Heart right ventricle (tissue), 16 donors: ENCODE results near the gene ATL1. TPM values are rescaled to one million over a fixed set of nuclear protein-coding genes. Genes with fewer than 3 reads are reported as not detected.
A peak's percentile ranks its signal among the peaks of the same experiment; 100 is the strongest.

Source experiments
- ATAC-seq, 8 donors: fragments of 200-7000 bp; cut with Tn5 transposase; one replicate each; pipeline ENCODE4 v1.9.1; 2020; ENCODE audit warnings: mild to moderate bottlenecking in 8 of 8, moderate library complexity in 8 of 8, moderate number of reproducible peaks in 1 of 8
- DNase-seq, 2 donors: peaks; one replicate each; pipeline ENCODE4 v3.0.0-alpha.2; 2020
- H3K27ac ChIP-seq, 10 donors: fragments of 200-600 bp; sonication (generic) in 2 of 10; one replicate each; pipeline versions ENCODE4 v1.5.0 to v1.8.0; 2020 to 2022; ENCODE audit warnings: mild to moderate bottlenecking in 3 of 10
- H3K27me3 ChIP-seq, 7 donors: fragments of 200-600 bp; one replicate each; pipeline ENCODE4 v1.8.0; 2021 to 2022; ENCODE audit warnings: mild to moderate bottlenecking in 2 of 7
- H3K36me3 ChIP-seq, 9 donors: fragments of 200-600 bp; sonication (generic) in 1 of 9; one replicate each; pipeline versions ENCODE4 v1.5.0 to v1.8.0; 2020 to 2022; ENCODE audit warnings: mild to moderate bottlenecking in 2 of 9
- H3K4me1 ChIP-seq, 9 donors: fragments of 200-600 bp; sonication (generic) in 1 of 9; one replicate each; pipeline versions ENCODE4 v1.5.0 to v1.8.0; 2020 to 2022; ENCODE audit warnings: mild to moderate bottlenecking in 4 of 9
- H3K4me3 ChIP-seq, 10 donors: fragments of 200-600 bp; sonication (generic) in 2 of 10; one replicate each; pipeline versions ENCODE4 v1.5.0 to v1.8.0; 2020 to 2022; ENCODE audit warnings: mild to moderate bottlenecking in 7 of 10, moderate library complexity in 2 of 10
- H3K9me3 ChIP-seq, 11 donors: fragments of 200-600 bp in 10 of 11; sonication (generic) in 2 of 11; one replicate each; pipeline versions ENCODE4 v1.5.0 to v1.8.0; 2013 to 2022; ENCODE audit warnings: mild to moderate bottlenecking in 2 of 11, control low read depth in 1 of 11, moderate library complexity in 1 of 11
- CTCF ChIP-seq, 9 donors: fragments of 200-600 bp; sonication (generic) in 2 of 9; IDR thresholded peaks; one replicate each; pipeline versions ENCODE4 v1.5.0 to v1.8.0; 2021 to 2022; ENCODE audit warnings: antibody characterized with exemption in 9 of 9, mild to moderate bottlenecking in 5 of 9, moderate library complexity in 1 of 9
- WGBS, 2 donors: extraction: QIAGEN DNeasy Blood & Tissue Kit; methylation state at CpG; one replicate each; pipeline ENCODE4 v1.1.7; 2013; ENCODE audit warnings: inconsistent platforms in 1 of 2; 5-methylcytosine and 5-hydroxymethylcytosine counted together
- intact Hi-C, 10 donors: fragments of 100-400 bp; cut with DNase I; formaldehyde crosslinking; loops; one replicate each; pipeline versions ENCODE4 v1.11.1 to v1.14.2; 2022
- polyA plus RNA-seq, 2 donors: library from polyadenylated mRNA; stranded (reverse); fragments of 200-250 nt; gene quantifications; one replicate each; pipeline ENCODE4 v1.2.3, GENCODE V29; 2013
- total RNA-seq, 10 donors: library from RNA; stranded (reverse); fragmentation: NEBNext Ultra II Directional in 3 of 10; extraction: Animal tissue kit (Norgen Biotek cat#: 25700) in 3 of 10; gene quantifications; one replicate each; pipeline versions ENCODE4 v1.2.1 to v1.2.4, GENCODE V29; 2021 to 2023
- donor health status: Arrhythmogenic right ventricular cardiomyopathy.
- donor health status: ischemic (EF 13 %, LVEDD 7.1; RV severe dilation, severe dysfunction).
- donor health status: healthy with polysubstance abuse.
- donor health status: DM: no; HTN: yes; CAD: no.
- donor health status: DM: no; HTN: no; CAD: no.
- donor health status: ischemic (EF 25% LVEDD 6.9; RV normal size, moderate dysfunction).
- donor health status: ischemic (EF 25% LVEDD 5.7; RV mildly dilated, moderate dysfunction).
- donor health status: healthy.
- donor health status: DM: yes; HTN: yes; CAD: no.
- donor health status: Ischemic cardiomyopathy.
- donor health status: ischemic (EF 35%, LVEDD 5.7; RV mildly dilated, moderate dysfunction).
- donor health status: nonischemic (EF 11% LVEDD 7.7; RV severe dilation, severe dysfunction).
- donor health status: DM: yes; HTN: yes; CAD: no.
- donor health status: PGD.
- donor health status: ischemic (EF 29% LVEDD 5.4; RV normal size, mild dysfunction).
- donor health status: nonischemic (EF 23%, LVEDD 6.1; RV moderate dilation, normal function).

ATL1 gene
- total and polyA plus RNA-seq, 12 donors: 0.42 to 2.0 (median 0.86) TPM

GRCh38 chr14:50667684-50667995 lies 107.7 kb downstream of the ATL1 start:
- H3K9me3 ChIP-seq: no peaks in the 10 kb centered on the region
- H3K36me3 ChIP-seq: peaks cover 0 to 17% (median 0%) of the 10 kb centered on the region in 9 donors
- intact Hi-C loops: loop anchor here in 1 of 10 donors (5.0 kb wide), 1 partner anchor 45 kb away; no protein-coding TSS in a partner anchor
- H3K27ac ChIP-seq: peak overlapping the region; percentile 91 to 99 (median 96)
- ATAC-seq: peak in 5 of 8 donors; percentile 28 to 41 (median 33)
- H3K4me3 ChIP-seq: peak overlapping the region; percentile 36 to 98 (median 90)
- no peak for DNase-seq
- 0 to 1% methylated on average over 25 of the region's 25 CpGs for WGBS, 2 donors
- H3K4me1 ChIP-seq: peaks cover 0 to 49% (median 33%) of the 10 kb centered on the region in 9 donors
- no peak for TF ChIP-seq CTCF (IDR thresholded peaks at IDR 0.05)
- no peaks in the 10 kb centered on the region for H3K27me3 ChIP-seq

GRCh38 chr14:50667996-50668825 lies 108.3 kb downstream of the ATL1 start, which contains the start of gene SAV1:
Gene SAV1 (minus strand): TSS chr14:50668306. CDS start chr14:50667967, 339 bp downstream.
- Histone ChIP-seq H3K9me3 (no peaks in the 10 kb centered on the region), H3K4me1 (peaks cover 0 to 47% (median 30%) of the 10 kb centered on the region in 9 donors), H3K27me3 (no peaks in the 10 kb centered on the region), H3K36me3 (peaks cover 0 to 17% (median 0%) of the 10 kb centered on the region in 9 donors), H3K27ac (peak within 1 kb of the TSS; percentile 91 to 99 (median 96)), H3K4me3 (peak within 1 kb of the TSS; percentile 36 to 98 (median 90))
- 0 to 1% methylated on average over 82 to 91 of the region's 92 CpGs for WGBS, 2 donors
- intact Hi-C loops: loop anchor here in 1 of 10 donors (5.0 kb wide), 1 partner anchor 46 kb away; no protein-coding TSS in a partner anchor
- DNase-seq (peak; percentile 88 to 89), ATAC-seq (peak; percentile 92 to 97 (median 94))
- no peak for TF ChIP-seq CTCF (IDR thresholded peaks at IDR 0.05)

GRCh38 chr14:50668826-50669143 lies 108.8 kb downstream of the ATL1 start:
- peak overlapping the region; percentile 36 to 98 (median 90) for H3K4me3 ChIP-seq
- 18 to 22% methylated on average over 6 of the region's 6 CpGs for WGBS, 2 donors
- peak overlapping the region in 9 of 10 donors; percentile 91 to 99 (median 97) for H3K27ac ChIP-seq
- intact Hi-C loops: loop anchor here in 1 of 10 donors (5.0 kb wide), 1 partner anchor 46 kb away; no protein-coding TSS in a partner anchor
- ATAC-seq (no peak), DNase-seq (no peak)
- H3K27me3 ChIP-seq: no peaks in the 10 kb centered on the region
- no peak for TF ChIP-seq CTCF (IDR thresholded peaks at IDR 0.05)
- H3K36me3 ChIP-seq: peaks cover 0 to 13% (median 0%) of the 10 kb centered on the region in 9 donors
- H3K4me1 ChIP-seq: peaks cover 0 to 47% (median 29%) of the 10 kb centered on the region in 9 donors
- H3K9me3 ChIP-seq: no peaks in the 10 kb centered on the region

GRCh38 chr14:50669441-50669986 lies 109.6 kb downstream of the ATL1 start:
- Histone ChIP-seq H3K36me3 (peaks cover 0 to 5% (median 0%) of the 10 kb centered on the region in 9 donors), H3K27me3 (no peaks in the 10 kb centered on the region), H3K27ac (peak overlapping the region in 2 of 10 donors; percentile 96 to 97), H3K4me1 (peaks cover 0 to 40% (median 22%) of the 10 kb centered on the region in 9 donors), H3K9me3 (no peaks in the 10 kb centered on the region), H3K4me3 (no peak overlapping the region)
- intact Hi-C loops: loop anchor here in 1 of 10 donors (5.0 kb wide), 1 partner anchor 47 kb away; no protein-coding TSS in a partner anchor
- ATAC-seq: no peak
- DNase-seq: no peak
- no peak for TF ChIP-seq CTCF (IDR thresholded peaks at IDR 0.05)
- WGBS, 2 donors: 91 to 92% methylated on average over 4 of the region's 4 CpGs
